ENCODE results near the gene HMSD.
"Not testable (repeated sequence)": the region's sequence is repeated elsewhere in the genome, so short reads cannot be mapped to it uniquely, and the experiment has no call there.

DNA sequence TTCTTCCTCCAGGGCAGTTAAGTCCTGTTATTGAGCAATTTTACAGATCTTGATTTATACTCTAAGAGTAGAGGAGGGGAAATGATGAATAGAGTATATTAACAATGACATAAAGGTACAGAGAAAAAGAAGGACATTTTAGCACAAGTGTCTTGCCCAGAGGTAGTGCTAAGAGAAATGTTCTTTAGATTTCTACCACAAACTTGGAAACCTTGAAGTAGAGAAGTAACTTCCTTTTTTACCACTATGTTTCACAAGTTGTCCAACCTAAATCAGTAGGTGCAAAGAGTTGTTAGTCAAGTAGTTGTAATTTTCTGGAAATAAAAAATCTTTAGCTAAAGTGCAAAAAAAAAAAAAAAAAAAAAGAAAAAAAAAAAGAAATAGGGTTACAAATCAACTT, 19.7 kb upstream of the HMSD start:
- TF ChIP-seq, protein P1, sequence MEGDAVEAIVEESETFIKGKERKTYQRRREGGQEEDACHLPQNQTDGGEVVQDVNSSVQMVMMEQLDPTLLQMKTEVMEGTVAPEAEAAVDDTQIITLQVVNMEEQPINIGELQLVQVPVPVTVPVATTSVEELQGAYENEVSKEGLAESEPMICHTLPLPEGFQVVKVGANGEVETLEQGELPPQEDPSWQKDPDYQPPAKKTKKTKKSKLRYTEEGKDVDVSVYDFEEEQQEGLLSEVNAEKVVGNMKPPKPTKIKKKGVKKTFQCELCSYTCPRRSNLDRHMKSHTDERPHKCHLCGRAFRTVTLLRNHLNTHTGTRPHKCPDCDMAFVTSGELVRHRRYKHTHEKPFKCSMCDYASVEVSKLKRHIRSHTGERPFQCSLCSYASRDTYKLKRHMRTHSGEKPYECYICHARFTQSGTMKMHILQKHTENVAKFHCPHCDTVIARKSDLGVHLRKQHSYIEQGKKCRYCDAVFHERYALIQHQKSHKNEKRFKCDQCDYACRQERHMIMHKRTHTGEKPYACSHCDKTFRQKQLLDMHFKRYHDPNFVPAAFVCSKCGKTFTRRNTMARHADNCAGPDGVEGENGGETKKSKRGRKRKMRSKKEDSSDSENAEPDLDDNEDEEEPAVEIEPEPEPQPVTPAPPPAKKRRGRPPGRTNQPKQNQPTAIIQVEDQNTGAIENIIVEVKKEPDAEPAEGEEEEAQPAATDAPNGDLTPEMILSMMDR (conservative IDR thresholded peaks at IDR 0.05; ENCODE audit: low read depth in 2 of 2), result not testable (repeated sequence)
- not testable (repeated sequence) for TF ChIP-seq EZH2phosphoT487 (IDR thresholded peaks at IDR 0.05; ENCODE audit: unreplicated experiment); POLR2AphosphoS5 (IDR thresholded peaks at IDR 0.05; ENCODE audit: low read depth); ZNF331 (CRISPR knock-in tag; IDR thresholded peaks at IDR 0.05; ENCODE audit: low read depth); REST (IDR thresholded peaks at IDR 0.05; ENCODE audit: unreplicated experiment)
